ENCODE results near the gene SPTBN2. TPM values are rescaled to one million over a fixed set of nuclear protein-coding genes. Genes with fewer than 3 reads are reported as not detected.

The SPTBN2 gene
- total RNA-seq, 1 experiment from 2014 or later: 51.0 TPM

- CTCF ChIA-PET: no interaction called here
Measured at GRCh38 chr11:66691311-66691980, 37.6 kb downstream of the SPTBN2 start.

GRCh38 chr11:66689661-66690590 lies 39.1 kb downstream of the SPTBN2 start:
- Histone ChIP-seq H3K27ac (no peak overlapping the region), H3K9me3 (ENCODE audit: insufficient read depth, low read depth) (no peaks in the 10 kb centered on the region), H3K27me3 (ENCODE audit: insufficient read depth, low read depth) (no peaks in the 10 kb centered on the region), H3K9me2 (ENCODE audit: insufficient read depth) (no peaks in the 10 kb centered on the region), H3K4me2 (no peak overlapping the region), H3K79me2 (ENCODE audit: low read depth) (no peaks in the 10 kb centered on the region), H4K20me1 (ENCODE audit: insufficient read depth) (no peaks in the 10 kb centered on the region), H3K4me3 (no peak overlapping the region), H2AFZ (no peak overlapping the region), H3F3A (ENCODE audit: insufficient read depth, low read depth) (no peaks in the 10 kb centered on the region; the same call in 1 of the 2 replicates), H3K36me3 (ENCODE audit: low read depth) (no peaks in the 10 kb centered on the region), H3K4me1 (replicated peaks; ENCODE audit: insufficient read depth) (no peaks in the 10 kb centered on the region)
- POLR2A ChIA-PET (ENCODE audit: unreplicated experiment): no interaction called here
- CTCF ChIA-PET: no interaction called here
- no peak for DNase-seq
- BruUV-seq (replicated peaks): no TSS peak
- TF ChIP-seq, protein P1, sequence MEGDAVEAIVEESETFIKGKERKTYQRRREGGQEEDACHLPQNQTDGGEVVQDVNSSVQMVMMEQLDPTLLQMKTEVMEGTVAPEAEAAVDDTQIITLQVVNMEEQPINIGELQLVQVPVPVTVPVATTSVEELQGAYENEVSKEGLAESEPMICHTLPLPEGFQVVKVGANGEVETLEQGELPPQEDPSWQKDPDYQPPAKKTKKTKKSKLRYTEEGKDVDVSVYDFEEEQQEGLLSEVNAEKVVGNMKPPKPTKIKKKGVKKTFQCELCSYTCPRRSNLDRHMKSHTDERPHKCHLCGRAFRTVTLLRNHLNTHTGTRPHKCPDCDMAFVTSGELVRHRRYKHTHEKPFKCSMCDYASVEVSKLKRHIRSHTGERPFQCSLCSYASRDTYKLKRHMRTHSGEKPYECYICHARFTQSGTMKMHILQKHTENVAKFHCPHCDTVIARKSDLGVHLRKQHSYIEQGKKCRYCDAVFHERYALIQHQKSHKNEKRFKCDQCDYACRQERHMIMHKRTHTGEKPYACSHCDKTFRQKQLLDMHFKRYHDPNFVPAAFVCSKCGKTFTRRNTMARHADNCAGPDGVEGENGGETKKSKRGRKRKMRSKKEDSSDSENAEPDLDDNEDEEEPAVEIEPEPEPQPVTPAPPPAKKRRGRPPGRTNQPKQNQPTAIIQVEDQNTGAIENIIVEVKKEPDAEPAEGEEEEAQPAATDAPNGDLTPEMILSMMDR (conservative IDR thresholded peaks at IDR 0.05): no peak
- TF ChIP-seq EZH2 (IDR thresholded peaks at IDR 0.05; ENCODE audit: low read depth): no peak
- intact Hi-C loops (cut with micrococcal nuclease; ENCODE audit: unreplicated experiment): loop anchor here (5.0 to 10.0 kb wide), 2 partner anchors 127 to 365 kb away; partner anchors contain the start of gene RHOD

More at GRCh38 chr11:66691311-66691980, 37.6 kb downstream of the SPTBN2 start:
- no peaks in the 10 kb centered on the region for H3F3A ChIP-seq (ENCODE audit: insufficient read depth, low read depth)
- H3K4me3 ChIP-seq: no peak overlapping the region
- POLR2A ChIA-PET (ENCODE audit: unreplicated experiment): no interaction called here
- H3K79me2 ChIP-seq (ENCODE audit: low read depth): no peaks in the 10 kb centered on the region
- H3K27ac ChIP-seq: no peak overlapping the region
- H2AFZ ChIP-seq: no peak overlapping the region
- no peaks in the 10 kb centered on the region for H3K9me3 ChIP-seq (ENCODE audit: insufficient read depth, low read depth)
- no peaks in the 10 kb centered on the region for H3K4me1 ChIP-seq (replicated peaks; ENCODE audit: insufficient read depth)
- H3K9me2 ChIP-seq (ENCODE audit: insufficient read depth): no peaks in the 10 kb centered on the region
- H3K4me2 ChIP-seq: no peak overlapping the region
- intact Hi-C loops (cut with micrococcal nuclease; ENCODE audit: unreplicated experiment): loop anchor here (5.0 to 10.0 kb wide), 2 partner anchors 126 to 363 kb away; partner anchors contain the start of gene RHOD
- no TSS peak for BruUV-seq (replicated peaks)
- TF ChIP-seq EZH2 (IDR thresholded peaks at IDR 0.05; ENCODE audit: low read depth): no peak
- TF ChIP-seq, protein P1 (conservative IDR thresholded peaks at IDR 0.05): no peak
- DNase-seq: no peak
- H4K20me1 ChIP-seq (ENCODE audit: insufficient read depth): no peaks in the 10 kb centered on the region
- H3K27me3 ChIP-seq (ENCODE audit: insufficient read depth, low read depth): no peaks in the 10 kb centered on the region
- H3K36me3 ChIP-seq (ENCODE audit: low read depth): no peaks in the 10 kb centered on the region

DNA sequence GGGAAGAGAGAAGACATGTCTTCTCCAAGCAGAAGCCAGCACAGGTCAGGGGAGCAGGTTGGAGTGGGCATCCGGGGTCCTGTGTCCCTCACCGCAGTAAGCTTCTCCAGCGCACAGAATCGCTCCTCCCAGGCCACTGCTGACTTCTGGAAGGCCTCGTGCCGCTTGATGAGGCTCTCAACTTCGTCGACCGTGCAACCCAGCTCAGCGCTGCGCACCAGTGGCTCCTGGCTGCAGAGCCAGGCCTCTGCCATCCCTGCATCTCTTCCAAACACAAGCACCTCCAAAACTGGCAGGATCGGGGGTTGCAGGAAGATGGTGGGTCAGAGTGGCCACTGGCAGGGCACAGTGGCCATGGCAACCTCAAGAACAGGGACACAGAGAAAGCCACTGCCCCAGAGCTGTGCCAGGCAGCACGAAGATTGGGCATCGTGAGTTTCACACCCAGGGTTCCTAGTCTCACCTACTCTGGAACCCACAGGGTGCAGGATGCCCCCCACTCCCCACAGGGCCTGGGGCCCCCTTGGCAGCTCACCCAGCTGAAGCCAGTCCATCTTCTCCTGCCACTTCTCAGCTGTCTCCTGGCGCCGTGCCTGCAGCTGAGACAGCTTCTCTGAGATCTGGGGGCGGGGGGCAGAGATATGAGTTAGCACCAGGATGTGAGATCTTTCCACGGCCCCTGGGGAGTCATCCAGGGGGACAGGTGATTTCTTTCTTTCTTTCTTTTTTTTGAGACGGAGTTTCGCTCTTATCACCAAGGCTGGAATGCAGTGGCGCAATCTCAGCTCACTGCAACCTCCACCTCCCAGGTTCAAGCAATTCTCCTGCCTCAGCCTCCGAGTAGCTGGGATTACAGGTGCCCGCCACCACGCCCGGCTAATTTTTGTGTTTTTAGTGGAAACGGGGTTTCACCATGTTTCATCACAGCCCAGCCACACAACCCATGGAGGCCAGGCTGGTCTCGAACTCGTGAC lies 40.2 kb downstream of the SPTBN2 start:
- CTCF ChIA-PET: no interaction called here
- Histone ChIP-seq H2AFZ (no peak overlapping the region), H3K4me1 (replicated peaks; ENCODE audit: insufficient read depth) (no peaks in the 10 kb centered on the region), H3K9me3 (ENCODE audit: insufficient read depth, low read depth) (no peaks in the 10 kb centered on the region), H3K4me2 (no peak overlapping the region), H3K79me2 (ENCODE audit: low read depth) (no peaks in the 10 kb centered on the region), H4K20me1 (ENCODE audit: insufficient read depth) (no peaks in the 10 kb centered on the region), H3K9me2 (ENCODE audit: insufficient read depth) (no peaks in the 10 kb centered on the region), H3F3A (ENCODE audit: insufficient read depth, low read depth) (no peaks in the 10 kb centered on the region; the same call in 1 of the 2 replicates), H3K27ac (no peak overlapping the region), H3K27me3 (ENCODE audit: insufficient read depth, low read depth) (no peaks in the 10 kb centered on the region), H3K36me3 (ENCODE audit: low read depth) (no peaks in the 10 kb centered on the region), H3K4me3 (no peak overlapping the region)
- no peak for TF ChIP-seq EZH2 (IDR thresholded peaks at IDR 0.05; ENCODE audit: low read depth)
- TF ChIP-seq, protein P1 (conservative IDR thresholded peaks at IDR 0.05): no peak
- BruUV-seq (replicated peaks): no TSS peak
- intact Hi-C loops (cut with micrococcal nuclease; ENCODE audit: unreplicated experiment): no loop called here
- POLR2A ChIA-PET (ENCODE audit: unreplicated experiment): no interaction called here
- DNase-seq: no peak

Measured in PC-9 (cell line).